Keratinocyte (primary cell): Measurements from ENCODE around the gene MEA1. TPM values are rescaled to one million over a fixed set of nuclear protein-coding genes. Genes with fewer than 3 reads are reported as not detected.

Source experiments
- DNase-seq: peaks from one replicate; pipeline ENCODE4 v3.0.0-alpha.2; 2011; ENCODE audit warnings: low read depth, missing footprints, low spot score
- FAIRE-seq: peaks from 2 replicates; lab custom pipeline; 2011; peaks lifted over from hg19 to GRCh38; lab: Jason Lieb, UNC
- H2AFZ ChIP-seq: 2 replicates; pipeline ENCODE4 v1.6.0; 2012; ENCODE audit warnings: low read length, control low read depth, inconsistent platforms; ENCODE audit not compliant: control insufficient read depth
- H3K27ac ChIP-seq: 2 replicates; pipeline ENCODE4 v1.5.1; 2011; ENCODE audit warnings: low read length; ENCODE audit not compliant: control insufficient read depth, insufficient read depth
- H3K27me3 ChIP-seq: 3 replicates; pipeline ENCODE4 v1.6.0; 2011; ENCODE audit warnings: low read length; ENCODE audit not compliant: control insufficient read depth, insufficient read depth; ENCODE audit errors: extremely low read depth
- H3K36me3 ChIP-seq, 2 experiments: 2 replicates in 1 of 2; 3 replicates in 1 of 2; pipeline ENCODE4 v1.5.1; 2011; ENCODE audit warnings: low read length in 2 of 2, mild to moderate bottlenecking in 1 of 2; ENCODE audit not compliant: control insufficient read depth in 2 of 2, insufficient read depth in 2 of 2; ENCODE audit errors: extremely low read depth in 1 of 2
- H3K4me1 ChIP-seq: 3 replicates; pipeline ENCODE4 v1.5.1; 2011; ENCODE audit warnings: low read length; ENCODE audit not compliant: control insufficient read depth, insufficient read depth; ENCODE audit errors: extremely low read depth
- H3K4me2 ChIP-seq: 3 replicates; pipeline ENCODE4 v1.6.0; 2011; ENCODE audit warnings: low read depth, low read length; ENCODE audit not compliant: control insufficient read depth, insufficient read depth; ENCODE audit errors: extremely low read depth
- H3K4me3 ChIP-seq, 3 experiments: fragments of 200-600 bp in 1 of 3; sonication (generic) in 1 of 3; 2 replicates in 2 of 3; 3 replicates in 1 of 3; pipeline ENCODE4 v1.5.1; 2011 to 2016; ENCODE audit warnings: low read length in 3 of 3, mild to moderate bottlenecking in 3 of 3, control low read depth in 2 of 3, inconsistent platforms in 1 of 3, low read depth in 1 of 3, mixed read lengths in 1 of 3, mixed run types in 1 of 3, moderate library complexity in 1 of 3; ENCODE audit not compliant: control insufficient read depth in 2 of 3, insufficient read depth in 2 of 3; ENCODE audit errors: extremely low read depth in 1 of 3
- H3K79me2 ChIP-seq: 2 replicates; pipeline ENCODE4 v1.6.0; 2012; ENCODE audit warnings: low read length; ENCODE audit not compliant: control insufficient read depth, insufficient read depth
- H3K9ac ChIP-seq: 3 replicates; pipeline ENCODE4 v1.6.0; 2011; ENCODE audit warnings: low read length; ENCODE audit not compliant: control insufficient read depth, insufficient read depth; ENCODE audit errors: extremely low read depth
- H3K9me1 ChIP-seq: 3 replicates; pipeline ENCODE4 v1.6.0; 2011; ENCODE audit warnings: low read length; ENCODE audit not compliant: control insufficient read depth, insufficient read depth; ENCODE audit errors: extremely low read depth
- H3K9me3 ChIP-seq: 2 replicates; pipeline ENCODE4 v1.5.1; 2012; ENCODE audit warnings: low read depth, low read length; ENCODE audit not compliant: control insufficient read depth
- H4K20me1 ChIP-seq: 3 replicates; pipeline ENCODE4 v1.6.0; 2011; ENCODE audit warnings: low read length; ENCODE audit not compliant: control insufficient read depth, insufficient read depth; ENCODE audit errors: extremely low read depth
- EZH2 ChIP-seq: IDR thresholded peaks from one replicate; pipeline ENCODE4 v1.6.1; 2012; ENCODE audit warnings: inconsistent platforms, mild to moderate bottlenecking, low read length, moderate library complexity
- dilution Hi-C: fragments of 300-500 bp; cut with MboI; formaldehyde crosslinking; loops from one replicate; pipeline ENCODE4 v1.7.0; 2020; ENCODE audit warnings: low sequenced_read_pairs; ENCODE audit not compliant: extremely low pct_ligation_motif_present
- polyA plus RNA-seq, 5 experiments: library from polyadenylated mRNA; depleted of rRNA in 3 of 5; stranded (reverse) in 3 of 5; stranded (forward) in 1 of 5; unstranded in 1 of 5; fragments of >200 nt; gene quantifications; 1 replicate in 1 of 5; 2 replicates in 3 of 5; 3 replicates in 1 of 5; pipeline versions ENCODE4 v1.2.1 to v1.2.3, GENCODE V29; 2011 to 2012; ENCODE audit warnings: missing spikeins in 2 of 5, low read depth in 1 of 5, low replicate concordance in 1 of 5
- TF ChIP-seq, protein P1 (sequence below), 3 experiments: IDR thresholded peaks in 1 of 3; conservative IDR thresholded peaks in 1 of 3; optimal IDR thresholded peaks in 1 of 3; 2 replicates in 2 of 3; 3 replicates in 1 of 3; pipeline versions ENCODE3 to v1.5.1; 2011; ENCODE audit warnings: low read length in 3 of 3, mild to moderate bottlenecking in 3 of 3, moderate library complexity in 2 of 3, control low read depth in 1 of 3, inconsistent platforms in 1 of 3; ENCODE audit not compliant: insufficient read depth in 2 of 3; ENCODE audit errors: extremely low read depth in 1 of 3

MEA1 gene
- polyA plus RNA-seq, 1 donor (not counting 4 experiments of a cell fraction or from before 2014, with no cell fraction given) = 76.1 TPM

DNA sequence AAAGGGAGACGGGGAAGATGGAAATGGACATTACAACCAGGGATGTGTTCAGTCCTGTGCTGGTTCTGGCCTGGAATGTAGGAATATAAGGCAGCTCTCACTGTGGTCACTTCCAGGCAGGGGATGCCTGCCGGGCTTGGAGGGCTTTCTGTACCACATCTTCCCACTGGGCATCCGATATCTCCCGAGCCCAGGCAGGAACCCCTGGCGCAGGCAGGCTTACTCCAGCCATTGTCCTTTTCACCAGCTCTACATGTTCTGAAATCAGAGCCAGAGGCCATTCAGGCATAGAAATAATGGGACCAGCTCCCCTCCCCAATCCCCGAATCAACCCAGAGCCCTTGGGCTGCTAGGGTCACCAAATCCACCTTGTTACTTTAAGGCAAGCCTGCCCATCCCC lies 1.4 kb downstream of the MEA1 start:
- Histone ChIP-seq H2AFZ (no peak overlapping the region), H3K27ac (no peak overlapping the region), H3K9me1 (no peaks in the 10 kb centered on the region), H3K4me1 (peaks cover 16% of the 10 kb centered on the region), H4K20me1 (no peaks in the 10 kb centered on the region), H3K79me2 (peaks cover 39% of the 10 kb centered on the region), H3K4me2 (peak overlapping the region; percentile 73), H3K9me3 (no peaks in the 10 kb centered on the region), H3K4me3 (peak overlapping the region in 1 of 3 experiments; percentile 95), H3K27me3 (no peaks in the 10 kb centered on the region), H3K9ac (peak overlapping the region; percentile 76), H3K36me3 (peaks cover 28 to 32% of the 10 kb centered on the region in 2 experiments)
- DNase-seq (no peak), FAIRE-seq (no peak)
- TF ChIP-seq EZH2 = no peak
- TF ChIP-seq, protein P1, sequence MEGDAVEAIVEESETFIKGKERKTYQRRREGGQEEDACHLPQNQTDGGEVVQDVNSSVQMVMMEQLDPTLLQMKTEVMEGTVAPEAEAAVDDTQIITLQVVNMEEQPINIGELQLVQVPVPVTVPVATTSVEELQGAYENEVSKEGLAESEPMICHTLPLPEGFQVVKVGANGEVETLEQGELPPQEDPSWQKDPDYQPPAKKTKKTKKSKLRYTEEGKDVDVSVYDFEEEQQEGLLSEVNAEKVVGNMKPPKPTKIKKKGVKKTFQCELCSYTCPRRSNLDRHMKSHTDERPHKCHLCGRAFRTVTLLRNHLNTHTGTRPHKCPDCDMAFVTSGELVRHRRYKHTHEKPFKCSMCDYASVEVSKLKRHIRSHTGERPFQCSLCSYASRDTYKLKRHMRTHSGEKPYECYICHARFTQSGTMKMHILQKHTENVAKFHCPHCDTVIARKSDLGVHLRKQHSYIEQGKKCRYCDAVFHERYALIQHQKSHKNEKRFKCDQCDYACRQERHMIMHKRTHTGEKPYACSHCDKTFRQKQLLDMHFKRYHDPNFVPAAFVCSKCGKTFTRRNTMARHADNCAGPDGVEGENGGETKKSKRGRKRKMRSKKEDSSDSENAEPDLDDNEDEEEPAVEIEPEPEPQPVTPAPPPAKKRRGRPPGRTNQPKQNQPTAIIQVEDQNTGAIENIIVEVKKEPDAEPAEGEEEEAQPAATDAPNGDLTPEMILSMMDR (optimal IDR thresholded peaks at IDR 0.05 in 1 of 3, IDR thresholded peaks at IDR 0.05 in 1 of 3, conservative IDR thresholded peaks at IDR 0.05 in 1 of 3; ENCODE audit: extremely low read depth in 1 of 3, insufficient read depth in 2 of 3, low read length in 3 of 3) = no peak
- dilution Hi-C loops = no loop called here

DNA sequence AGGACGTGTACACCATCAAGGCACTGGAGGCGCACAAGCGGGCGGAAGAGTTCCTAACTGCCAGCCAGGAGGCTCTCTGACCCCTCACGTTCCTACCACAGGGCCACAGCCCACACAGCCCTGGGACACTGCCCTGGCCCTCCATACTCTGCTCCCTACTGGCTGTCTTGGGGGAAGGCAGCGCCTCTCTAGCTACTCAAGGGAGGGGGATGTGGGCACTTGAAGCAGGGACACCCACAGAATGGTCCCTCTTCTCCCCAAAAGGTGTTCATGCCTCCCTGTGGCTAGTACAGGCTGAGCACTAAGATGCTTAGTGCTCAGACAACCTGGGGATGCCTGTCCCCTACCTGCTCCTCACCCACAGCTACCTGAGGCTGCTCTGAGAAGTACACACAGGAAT lies 2.5 kb downstream of the MEA1 start:
- TF ChIP-seq, protein P1 (optimal IDR thresholded peaks at IDR 0.05 in 1 of 3, IDR thresholded peaks at IDR 0.05 in 1 of 3, conservative IDR thresholded peaks at IDR 0.05 in 1 of 3; ENCODE audit: extremely low read depth in 1 of 3, insufficient read depth in 2 of 3, low read length in 3 of 3) = no peak
- no peak for TF ChIP-seq EZH2
- dilution Hi-C loops = no loop called here
- DNase-seq (no peak), FAIRE-seq (no peak)
- H3K4me2 ChIP-seq = no peak overlapping the region
- H3K9ac ChIP-seq = no peak overlapping the region
- no peak overlapping the region for H3K27ac ChIP-seq
- peaks cover 28% of the 10 kb centered on the region for H3K79me2 ChIP-seq
- H4K20me1 ChIP-seq = no peaks in the 10 kb centered on the region
- H3K9me3 ChIP-seq = no peaks in the 10 kb centered on the region
- H3K4me3 ChIP-seq = no peak overlapping the region
- H3K9me1 ChIP-seq = no peaks in the 10 kb centered on the region
- no peaks in the 10 kb centered on the region for H3K27me3 ChIP-seq
- peaks cover 16% of the 10 kb centered on the region for H3K4me1 ChIP-seq
- peaks cover 29 to 42% of the 10 kb centered on the region in 2 experiments for H3K36me3 ChIP-seq
- H2AFZ ChIP-seq = no peak overlapping the region
